T-helper 1 cell (primary cell): ENCODE results near the gene TAL2.

ENCODE experiments used
- DNase-seq, 5 donors: peaks; one replicate each; pipeline ENCODE4 v3.0.0-alpha.2; 2012 to 2020
- total RNA-seq, 4 donors: gene quantifications; one replicate each; lab custom pipeline; 2026; lab: John Stamatoyannopoulos, UW

Gene TAL2
- 0 to 0.08 (median 0) reads per million in 4 donors for total RNA-seq

- no peak for DNase-seq
These were observed at the start of gene TAL2 for GRCh38 chr9:105662184-105663104. TAL2 (plus strand) TSS chr9:105662457; CDS start chr9:105662497, 40 bp downstream.

GRCh38 chr9:105621001-105621400, 41.3 kb upstream of the TAL2 start:
- DNase-seq, result no peak

- no peak for DNase-seq
These were observed 37.2 kb upstream of the TAL2 start for GRCh38 chr9:105625088-105625487.

GRCh38 chr9:105632807-105633206, 29.4 kb upstream of the TAL2 start:
- DNase-seq, result no peak

- DNase-seq, result no peak
These were observed 28.8 kb upstream of the TAL2 start for GRCh38 chr9:105633411-105633810.

GRCh38 chr9:105636331-105636730, 25.9 kb upstream of the TAL2 start:
- DNase-seq, result no peak

GRCh38 chr9:105637787-105638395, 24.4 kb upstream of the TAL2 start:
- no peak for DNase-seq

- DNase-seq, result no peak
These were observed 22.3 kb upstream of the TAL2 start for GRCh38 chr9:105639936-105640335.

GRCh38 chr9:105643795-105644194, 18.5 kb upstream of the TAL2 start:
- DNase-seq, result no peak

GRCh38 chr9:105646879-105647594, 15.2 kb upstream of the TAL2 start:
- DNase-seq, result no peak

GRCh38 chr9:105647595-105648349, 14.5 kb upstream of the TAL2 start:
- no peak for DNase-seq

GRCh38 chr9:105651806-105652205, 10.5 kb upstream of the TAL2 start:
- DNase-seq, result no peak

- DNase-seq, result no peak
These were observed 5.9 kb upstream of the TAL2 start for GRCh38 chr9:105656131-105656921.

- DNase-seq, result no peak
These were observed 3.9 kb upstream of the TAL2 start for GRCh38 chr9:105658351-105658750.

GRCh38 chr9:105661011-105661410, 1.2 kb upstream of the TAL2 start:
- DNase-seq, result no peak

- no peak for DNase-seq
These were observed 1.7 kb downstream of the TAL2 start for GRCh38 chr9:105663914-105664313.

- DNase-seq, result no peak
These were observed 5.6 kb downstream of the TAL2 start for GRCh38 chr9:105667867-105668266.

GRCh38 chr9:105670315-105670714, 8.1 kb downstream of the TAL2 start:
- DNase-seq, result no peak

- DNase-seq, result no peak
These were observed 8.5 kb downstream of the TAL2 start for GRCh38 chr9:105670775-105671174.

- no peak for DNase-seq
These were observed 10.5 kb downstream of the TAL2 start for GRCh38 chr9:105672711-105673234.

GRCh38 chr9:105673850-105674387, 11.7 kb downstream of the TAL2 start:
- no peak for DNase-seq
